Measurements from ENCODE around the gene MAP2K1.
A peak's percentile ranks its signal among the peaks of the same experiment; 100 is the strongest.

MAP2K1 gene

GRCh38 chr15:66404122-66404521 lies 17.4 kb downstream of the MAP2K1 start:
- Histone ChIP-seq H3K27me3 (ENCODE audit: control insufficient read depth, low read length) (no peaks in the 10 kb centered on the region), H4K20me1 (ENCODE audit: control insufficient read depth, insufficient read depth, low read depth, low read length) (peaks cover 35% of the 10 kb centered on the region), H3F3A (ENCODE audit: control insufficient read depth, insufficient read depth) (peaks cover 23% of the 10 kb centered on the region), H3K4me1 (ENCODE audit: control insufficient read depth, low read length) (peaks cover 92% of the 10 kb centered on the region), H3K79me2 (ENCODE audit: control insufficient read depth, low read length) (peaks cover 100% of the 10 kb centered on the region), H3K9me3 (ENCODE audit: control insufficient read depth, insufficient read depth, low read length) (no peaks in the 10 kb centered on the region), H3K36me3 (ENCODE audit: control insufficient read depth, low read length) (peaks cover 13% of the 10 kb centered on the region), H3K4me2 (ENCODE audit: low read length) (peak overlapping the region; percentile 99; the same call in 1 of the 2 replicates), H3K27ac (ENCODE audit: low read depth, low read length) (no peak overlapping the region), H3K9me2 (replicated peaks; ENCODE audit: control insufficient read depth, low read length) (no peaks in the 10 kb centered on the region), H3K4me3 (ENCODE audit: low read length) (no peak overlapping the region)
- no peak for TF ChIP-seq EZH2phosphoT487 (IDR thresholded peaks at IDR 0.05; ENCODE audit: borderline replicate concordance, low read length)
- no peak for TF ChIP-seq CTCF (IDR thresholded peaks at IDR 0.05; ENCODE audit: low read depth, low read length, poor library complexity, severe bottlenecking)

DNA sequence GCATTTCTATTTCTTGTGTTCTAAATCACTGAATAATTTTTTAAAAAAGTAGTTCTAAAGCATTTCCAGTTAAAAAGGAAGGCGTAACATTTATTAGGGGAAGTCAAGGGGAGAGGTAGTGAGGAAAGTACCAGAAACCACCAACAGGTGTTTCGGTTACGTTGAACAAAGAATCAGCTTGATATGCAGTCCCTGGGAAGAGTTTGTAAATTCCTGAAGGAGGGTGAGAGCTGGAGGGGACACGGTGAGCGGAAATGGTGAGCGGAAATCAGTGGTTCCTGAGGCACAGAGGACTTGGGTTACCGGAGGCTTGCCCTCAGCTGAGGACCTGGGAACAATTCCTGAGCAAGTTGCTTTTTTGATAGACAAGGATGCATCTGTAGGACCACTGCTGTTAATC lies 17.8 kb downstream of the MAP2K1 start:
- Histone ChIP-seq H3K27me3 (ENCODE audit: control insufficient read depth, low read length) (no peaks in the 10 kb centered on the region), H3K4me1 (ENCODE audit: control insufficient read depth, low read length) (peaks cover 92% of the 10 kb centered on the region), H3K4me2 (ENCODE audit: low read length) (0 out of 2 replicates have a peak overlapping the region, but pooled peaks have one; percentile 2), H4K20me1 (ENCODE audit: control insufficient read depth, insufficient read depth, low read depth, low read length) (peaks cover 39% of the 10 kb centered on the region), H3F3A (ENCODE audit: control insufficient read depth, insufficient read depth) (peaks cover 23% of the 10 kb centered on the region), H3K27ac (ENCODE audit: low read depth, low read length) (no peak overlapping the region), H3K9me3 (ENCODE audit: control insufficient read depth, insufficient read depth, low read length) (no peaks in the 10 kb centered on the region), H3K9me2 (replicated peaks; ENCODE audit: control insufficient read depth, low read length) (no peaks in the 10 kb centered on the region), H3K36me3 (ENCODE audit: control insufficient read depth, low read length) (peaks cover 13% of the 10 kb centered on the region), H3K4me3 (ENCODE audit: low read length) (no peak overlapping the region), H3K79me2 (ENCODE audit: control insufficient read depth, low read length) (peaks cover 100% of the 10 kb centered on the region)
- TF ChIP-seq CTCF (IDR thresholded peaks at IDR 0.05; ENCODE audit: low read depth, low read length, poor library complexity, severe bottlenecking) (no peak), EZH2phosphoT487 (IDR thresholded peaks at IDR 0.05; ENCODE audit: borderline replicate concordance, low read length) (no peak)

DNA sequence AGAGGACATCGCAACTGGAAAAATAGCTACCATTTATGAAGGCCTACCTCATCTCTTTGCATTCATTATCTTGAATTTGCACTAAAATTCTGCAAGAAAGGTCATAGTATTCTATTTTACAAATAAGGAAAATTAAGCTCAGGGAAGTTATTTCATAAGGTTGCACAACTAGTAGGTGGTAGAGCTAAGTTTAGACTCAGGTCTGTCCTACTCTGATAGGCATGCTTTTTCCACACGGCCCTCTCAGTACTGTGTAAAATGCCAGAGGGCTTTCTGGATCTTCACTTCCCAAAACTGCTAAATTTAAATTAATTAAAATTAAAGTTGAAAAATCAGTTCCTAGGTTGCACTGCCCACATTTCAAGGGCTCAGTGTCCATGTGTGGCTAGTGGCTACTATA lies 18.3 kb downstream of the MAP2K1 start:
- Histone ChIP-seq H3K4me3 (ENCODE audit: low read length) (no peak overlapping the region), H3K9me3 (ENCODE audit: control insufficient read depth, insufficient read depth, low read length) (no peaks in the 10 kb centered on the region), H3K4me2 (ENCODE audit: low read length) (no peak overlapping the region), H3K79me2 (ENCODE audit: control insufficient read depth, low read length) (peaks cover 100% of the 10 kb centered on the region), H3K4me1 (ENCODE audit: control insufficient read depth, low read length) (peaks cover 92% of the 10 kb centered on the region), H3K27ac (ENCODE audit: low read depth, low read length) (no peak overlapping the region), H3K36me3 (ENCODE audit: control insufficient read depth, low read length) (peaks cover 18% of the 10 kb centered on the region), H3K27me3 (ENCODE audit: control insufficient read depth, low read length) (no peaks in the 10 kb centered on the region), H3K9me2 (replicated peaks; ENCODE audit: control insufficient read depth, low read length) (no peaks in the 10 kb centered on the region), H3F3A (ENCODE audit: control insufficient read depth, insufficient read depth) (peaks cover 21% of the 10 kb centered on the region), H4K20me1 (ENCODE audit: control insufficient read depth, insufficient read depth, low read depth, low read length) (peaks cover 42% of the 10 kb centered on the region)
- TF ChIP-seq CTCF (IDR thresholded peaks at IDR 0.05; ENCODE audit: low read depth, low read length, poor library complexity, severe bottlenecking) = no peak
- no peak for TF ChIP-seq EZH2phosphoT487 (IDR thresholded peaks at IDR 0.05; ENCODE audit: borderline replicate concordance, low read length)
